GM19438 (cell line): ENCODE data around the gene SLC7A6.

ENCODE experiments used
- ATAC-seq: cut with Tn5 transposase; IDR thresholded peaks from one replicate; pipeline ENCODE4 v1.9.1; 2021; ENCODE audit warnings: low read depth; ENCODE audit not compliant: unreplicated experiment

Gene SLC7A6

DNA sequence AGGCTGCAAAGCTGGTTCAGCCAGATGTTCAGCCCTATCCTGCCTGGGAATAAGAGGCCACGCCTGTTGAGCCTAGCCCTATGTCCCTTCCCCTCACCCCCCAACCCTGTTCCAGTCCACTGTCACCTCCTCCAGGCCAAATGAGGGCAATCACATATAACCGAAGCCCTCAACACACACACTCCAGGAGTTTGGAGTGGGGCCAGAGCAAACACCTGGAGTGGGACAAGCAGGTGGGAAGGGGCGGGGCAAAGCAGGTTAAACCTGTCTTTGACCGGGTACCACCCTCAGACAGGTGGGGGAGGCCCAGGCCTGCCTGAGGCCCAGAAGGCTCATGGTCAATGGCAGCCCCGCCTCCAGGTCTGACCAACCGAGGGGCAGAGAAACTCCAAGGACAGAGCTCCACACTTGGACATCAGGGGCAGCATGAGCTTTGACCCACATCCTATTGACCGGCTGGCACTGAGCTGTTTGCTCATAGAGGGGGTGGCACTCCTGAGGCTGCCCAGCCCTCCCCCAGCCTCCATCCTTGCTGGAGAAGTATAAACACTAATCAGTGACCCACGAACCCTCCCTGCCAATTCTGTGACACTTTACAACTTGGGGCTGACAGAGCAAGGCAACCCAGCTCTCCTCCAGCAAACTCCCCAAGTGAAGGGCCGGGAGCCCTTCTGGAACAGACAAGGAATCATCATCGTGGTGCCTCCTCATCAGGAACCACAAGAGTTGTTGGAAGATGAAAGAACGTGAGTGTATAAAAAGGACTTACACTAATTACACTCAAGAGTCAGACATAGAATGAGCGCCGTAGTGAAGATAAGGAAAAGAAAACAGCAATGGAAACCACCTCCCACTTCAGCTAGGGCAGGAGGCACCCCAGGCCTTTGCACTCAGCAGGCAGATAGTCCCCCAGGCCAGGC, 29.9 kb upstream of the SLC7A6 start:
- ATAC-seq, result no peak

DNA sequence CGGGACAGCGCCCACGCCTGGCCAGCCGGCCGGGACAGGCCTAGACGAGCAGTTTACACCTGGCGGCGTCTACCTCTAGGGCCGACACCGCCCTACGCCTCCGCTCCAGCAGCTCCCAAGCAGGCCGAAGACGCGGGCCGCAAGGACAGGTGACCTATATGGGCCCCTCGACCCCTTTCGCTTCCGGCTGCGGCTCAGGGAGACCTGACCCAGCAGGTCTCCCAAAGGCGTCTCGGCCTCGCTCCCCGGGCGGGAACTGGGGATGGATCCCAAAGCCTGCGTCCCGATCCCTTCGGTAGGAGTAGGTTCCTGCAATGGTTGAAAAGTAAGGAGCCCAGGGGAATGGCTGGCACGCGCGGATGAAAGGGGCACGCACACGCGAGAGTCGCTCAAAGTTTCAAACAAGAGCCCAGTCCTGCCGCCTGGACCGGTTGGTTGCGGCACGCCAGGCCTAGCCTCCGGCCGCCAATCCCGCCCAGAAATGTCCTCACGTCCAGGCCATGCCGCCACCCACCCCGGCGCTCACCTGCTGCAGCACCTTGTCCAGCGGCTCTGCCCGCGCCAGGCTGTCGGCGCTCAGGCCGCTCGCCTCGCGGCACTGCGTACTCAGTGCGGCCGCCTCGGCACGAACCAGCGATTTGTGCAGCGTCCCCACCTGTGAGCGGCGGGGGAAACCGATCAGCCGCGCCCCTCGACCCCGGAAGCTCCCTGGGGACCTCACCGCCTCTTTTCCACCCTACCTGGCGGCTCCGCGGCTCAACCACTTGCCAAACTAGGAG, 29.0 kb upstream of the SLC7A6 start:
- no peak for ATAC-seq

DNA sequence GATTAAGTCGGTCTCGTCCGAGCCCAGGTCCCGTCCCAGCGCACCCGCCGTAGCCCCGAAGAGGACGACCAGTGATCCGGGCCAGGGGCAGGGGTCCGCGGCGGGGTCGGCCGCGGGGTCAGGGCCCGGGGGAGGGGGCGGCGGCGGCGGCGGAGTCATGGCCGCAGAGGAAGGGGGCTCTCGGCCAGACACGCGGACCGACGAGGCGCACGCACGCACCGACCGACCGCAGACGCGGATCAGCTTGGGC, 28.5 kb upstream of the SLC7A6 start, which contains the start of gene ESRP2:
TSS of gene ESRP2 (minus strand) at position 241 of the 250 bp plus-strand sequence. CDS start at position 159, 82 bp downstream.
- ATAC-seq, result no peak

DNA sequence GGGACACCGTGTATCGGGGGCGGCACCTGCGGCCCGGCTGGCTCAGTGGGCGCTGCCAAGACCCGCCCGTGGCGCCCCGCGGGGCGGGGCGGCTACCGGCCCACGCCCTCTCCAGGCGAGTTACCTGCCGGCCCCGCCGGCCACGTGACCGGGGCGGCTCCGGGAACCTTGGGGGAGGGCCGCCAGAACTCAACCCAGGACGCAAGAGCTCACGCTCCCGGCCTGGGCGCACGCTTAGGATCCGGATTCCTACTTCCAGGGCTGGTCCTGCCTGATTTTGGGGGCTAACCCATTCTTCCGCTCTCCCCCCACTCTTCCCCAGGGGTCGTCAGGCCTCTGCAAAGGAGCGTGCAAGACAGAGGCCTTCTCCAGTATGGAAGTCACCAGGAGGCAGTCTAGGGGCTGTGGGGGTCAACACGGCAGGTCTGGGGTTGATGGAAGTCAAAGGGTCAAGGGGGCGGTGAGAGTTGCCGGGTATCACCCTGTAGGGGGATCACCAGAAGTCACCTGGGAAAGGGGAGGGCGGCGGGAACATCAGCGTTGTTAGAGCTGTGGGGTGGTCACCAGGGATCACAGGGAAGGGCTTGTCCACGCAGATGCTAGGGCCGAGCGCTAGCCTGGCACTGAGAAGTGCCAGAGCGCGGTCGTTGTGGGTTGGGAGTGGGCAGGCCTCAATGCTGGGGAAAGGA, 28.0 kb upstream of the SLC7A6 start:
- ATAC-seq, result no peak

DNA sequence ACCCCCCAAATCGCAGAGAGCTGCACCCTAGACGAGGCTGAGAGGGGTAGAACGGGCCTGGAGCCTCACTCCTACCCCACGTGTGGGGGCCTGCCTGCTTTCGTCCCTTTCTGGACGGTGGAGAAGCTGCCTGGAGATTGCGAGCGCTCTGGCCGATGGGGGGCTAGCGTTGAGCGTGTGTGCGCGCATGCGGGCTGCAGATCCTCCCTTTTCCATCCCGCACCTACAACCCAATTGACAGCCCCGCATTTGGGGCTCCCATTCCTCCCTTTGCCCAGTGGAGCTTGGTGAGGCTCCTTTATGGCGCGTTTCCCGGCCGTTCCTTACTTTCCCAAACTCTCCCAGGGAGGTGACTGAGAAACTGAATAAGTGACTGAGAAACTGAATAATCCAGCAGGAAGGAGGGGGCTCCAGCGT, 27.5 kb upstream of the SLC7A6 start:
- ATAC-seq, result no peak

DNA sequence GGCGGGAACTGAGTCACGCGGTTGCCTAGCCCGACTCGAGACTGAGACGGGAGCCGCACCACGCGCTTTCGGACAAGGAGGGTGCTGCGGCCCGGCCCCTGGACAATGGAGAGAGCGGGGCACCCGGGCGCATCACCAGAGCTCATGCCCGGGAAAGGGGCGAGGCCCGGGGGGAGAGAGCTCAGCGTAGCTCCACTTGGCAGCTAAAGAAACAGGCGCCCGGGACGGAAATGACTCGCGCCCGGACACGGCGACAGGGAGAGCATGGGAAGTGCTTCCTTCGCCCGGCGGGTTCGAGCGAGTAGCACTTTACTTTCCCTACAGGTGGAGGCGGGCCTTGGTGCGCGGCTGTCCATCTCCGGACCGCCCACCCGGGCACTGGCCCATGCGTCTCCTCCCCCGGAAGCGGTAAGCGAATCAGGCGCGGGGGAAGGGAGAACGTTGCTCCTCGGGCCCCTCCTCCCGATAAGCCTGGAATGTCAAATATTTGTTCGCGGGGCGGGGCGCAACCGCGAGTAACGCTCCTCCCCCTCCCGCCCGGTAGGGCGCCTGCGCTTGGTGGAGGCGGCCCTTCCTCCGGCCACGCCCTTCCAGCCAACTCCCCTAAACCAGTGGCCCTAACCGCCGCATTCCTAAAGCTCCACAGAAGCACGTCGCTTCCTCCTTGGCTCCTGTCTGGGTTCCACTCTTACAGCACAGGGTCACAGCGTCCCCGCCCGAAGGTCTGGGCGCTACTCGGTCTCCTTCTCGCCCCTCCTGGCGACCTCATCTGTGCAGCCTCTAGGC, 26.9 kb upstream of the SLC7A6 start:
- peak; percentile 80 for ATAC-seq

DNA sequence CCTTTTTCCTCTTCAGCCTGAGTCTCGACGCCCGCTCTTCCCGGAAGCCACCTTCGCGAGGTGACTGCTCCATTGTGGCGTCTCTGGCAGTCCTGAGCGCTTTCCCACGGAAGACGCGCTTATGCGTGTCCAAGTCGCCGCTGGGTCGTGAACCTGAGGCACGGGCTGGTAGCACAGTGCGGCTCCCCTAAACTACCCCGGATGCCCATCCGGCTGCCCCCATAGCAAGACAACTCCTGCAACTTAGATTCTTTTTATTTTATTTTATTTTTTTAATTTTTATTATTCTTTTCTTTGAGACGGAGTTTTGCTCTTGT, 26.3 kb upstream of the SLC7A6 start:
- peak; percentile 19 for ATAC-seq

DNA sequence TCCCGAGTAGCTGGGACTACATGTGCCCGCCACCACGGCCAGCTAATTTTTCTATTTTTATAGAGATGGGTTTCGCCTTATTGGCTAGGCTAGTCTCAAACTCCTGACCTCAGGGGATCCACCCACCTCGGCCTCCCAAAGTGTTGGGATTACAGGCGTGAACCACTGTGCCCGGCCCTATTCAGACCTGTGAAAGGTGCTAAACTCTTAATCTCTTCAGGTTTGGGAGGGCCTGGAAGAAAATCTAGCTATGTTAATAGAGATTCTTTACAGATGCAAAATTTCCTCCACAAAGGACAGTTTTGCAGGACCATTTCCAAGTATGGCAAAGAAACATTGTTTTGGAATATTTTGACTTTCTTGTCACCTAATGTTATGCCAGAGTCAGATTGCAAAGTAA, 22.2 kb upstream of the SLC7A6 start:
- no peak for ATAC-seq

DNA sequence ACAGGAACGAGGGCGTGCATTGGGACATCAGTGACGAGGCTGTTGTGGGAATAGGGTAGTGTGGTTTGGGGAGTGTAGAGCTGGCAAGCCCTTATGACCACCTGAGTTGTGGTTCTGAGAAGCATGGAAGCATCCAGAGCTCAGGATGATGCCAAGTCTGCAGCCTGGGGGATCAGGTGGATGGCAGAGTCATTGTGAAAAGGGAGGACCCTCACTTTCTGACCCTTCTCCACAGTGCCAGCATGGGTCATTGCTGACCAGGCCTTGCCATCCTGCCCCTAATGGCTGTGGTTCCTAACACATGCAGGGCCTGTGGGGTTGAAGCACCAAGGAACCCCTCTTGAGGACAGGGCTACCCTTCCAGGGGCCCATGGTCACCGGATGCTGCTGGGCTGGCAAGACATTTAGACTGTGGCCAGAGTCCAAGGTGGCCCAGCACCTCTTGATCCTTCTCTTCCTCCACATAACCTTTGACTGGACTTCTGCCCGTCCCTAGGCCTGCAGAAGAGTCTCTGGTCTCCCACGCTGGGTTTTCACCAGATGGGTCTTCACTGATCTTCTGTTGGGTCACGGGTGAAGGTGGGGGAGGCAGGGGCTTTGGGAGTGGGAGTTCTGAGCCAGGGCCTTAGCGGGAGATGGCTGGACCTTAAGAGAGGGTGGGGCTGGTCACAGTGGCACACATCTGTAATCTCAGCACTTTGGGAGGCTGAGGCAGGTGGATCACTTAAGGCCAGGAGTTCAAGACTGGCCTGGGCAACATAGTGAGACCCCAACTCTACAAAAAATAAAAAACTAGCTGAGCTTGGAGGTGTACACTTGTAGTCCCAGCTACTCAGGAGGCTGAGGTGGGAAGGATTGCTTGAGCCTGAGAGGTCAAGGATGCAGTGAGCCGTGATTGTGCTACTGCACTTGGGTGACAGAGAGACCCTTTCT, 21.1 kb upstream of the SLC7A6 start:
- ATAC-seq, result no peak

DNA sequence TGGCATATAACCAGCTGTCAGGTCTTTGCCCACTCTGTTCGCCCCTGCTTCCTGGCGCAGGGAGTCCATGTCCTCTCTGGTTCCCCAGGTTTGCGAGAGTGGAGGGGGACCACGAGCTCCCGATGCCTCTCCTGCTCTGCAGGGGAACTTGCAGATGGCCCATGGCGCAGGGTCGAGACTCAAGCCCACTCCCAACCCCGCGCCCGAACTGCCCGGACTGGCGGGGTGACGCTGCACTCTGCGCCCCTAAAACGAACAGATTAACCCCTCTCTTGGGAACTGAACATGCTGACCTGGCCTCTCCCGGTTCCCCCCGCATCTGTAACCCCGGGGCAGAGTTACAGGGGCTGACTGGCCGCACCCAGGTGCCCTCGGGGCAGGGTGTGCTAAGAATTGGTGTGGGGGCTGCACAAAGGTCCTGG, 19.8 kb upstream of the SLC7A6 start:
- no peak for ATAC-seq

DNA sequence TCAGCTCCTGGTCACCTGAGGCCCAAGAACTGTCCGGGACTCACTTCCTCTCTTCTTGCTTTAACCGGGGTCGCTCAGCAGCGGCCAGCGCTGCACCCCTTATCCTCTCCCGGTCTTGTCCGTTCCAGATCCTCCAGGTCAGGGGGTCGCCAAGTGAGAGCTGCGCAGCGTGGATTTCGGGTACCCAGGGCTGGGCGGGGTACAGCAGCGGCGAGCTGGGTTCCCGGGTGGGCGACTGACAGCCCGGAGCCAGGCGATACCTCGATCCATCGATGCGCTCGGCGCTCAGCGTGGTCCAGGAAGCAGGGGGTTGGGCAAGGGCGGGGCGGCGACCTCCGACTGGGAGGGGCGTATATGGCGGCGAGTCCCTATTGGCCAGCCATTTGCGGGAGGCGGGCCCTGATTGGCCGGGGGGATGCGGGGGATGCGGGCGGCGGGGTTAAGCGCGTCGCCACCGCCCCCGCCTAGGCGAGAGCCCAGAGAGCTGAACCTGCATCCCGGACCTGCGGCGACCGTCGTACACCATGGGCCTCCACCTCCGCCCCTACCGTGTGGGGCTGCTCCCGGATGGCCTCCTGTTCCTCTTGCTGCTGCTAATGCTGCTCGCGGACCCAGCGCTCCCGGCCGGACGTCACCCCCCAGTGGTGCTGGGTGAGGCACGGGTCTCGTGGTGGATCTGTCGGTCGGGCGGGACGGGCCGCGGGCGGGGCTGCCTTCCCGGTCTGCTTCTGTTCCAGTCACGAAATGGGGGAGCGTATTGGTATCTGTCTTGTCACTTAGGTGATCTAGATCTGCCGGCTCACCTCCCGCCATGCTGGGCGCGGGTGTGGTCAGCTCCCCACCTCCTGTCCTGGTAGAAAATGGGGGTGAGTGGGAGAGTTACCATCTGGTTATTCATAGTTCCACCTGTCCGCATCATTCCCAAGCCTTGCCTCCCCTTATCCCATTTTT, 19.1 kb upstream of the SLC7A6 start, which contains the start of gene PLA2G15:
TSS of gene PLA2G15 (plus strand) at position 471 of the 951 bp plus-strand sequence. CDS start at position 525, 54 bp downstream.
- peak; percentile 75 for ATAC-seq

DNA sequence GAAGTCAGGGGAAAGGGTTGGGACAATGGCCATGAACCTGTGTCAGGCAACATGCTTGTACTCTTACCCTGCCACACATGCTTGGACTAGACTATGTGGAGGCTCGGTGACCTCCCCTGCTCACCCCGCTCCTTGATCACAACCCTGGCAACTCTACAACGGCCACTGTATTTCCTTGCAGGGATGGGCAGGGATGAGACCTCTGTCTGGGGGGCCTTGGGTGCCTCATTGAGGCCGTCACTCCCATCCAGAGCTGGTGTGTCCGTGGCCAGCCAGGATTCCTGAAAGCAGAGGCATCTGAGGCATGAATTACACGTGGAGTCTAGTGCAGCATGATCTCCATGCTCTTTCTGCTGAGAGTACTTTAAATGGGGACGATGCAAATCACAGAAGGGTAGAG, 18.2 kb upstream of the SLC7A6 start:
- no peak for ATAC-seq

DNA sequence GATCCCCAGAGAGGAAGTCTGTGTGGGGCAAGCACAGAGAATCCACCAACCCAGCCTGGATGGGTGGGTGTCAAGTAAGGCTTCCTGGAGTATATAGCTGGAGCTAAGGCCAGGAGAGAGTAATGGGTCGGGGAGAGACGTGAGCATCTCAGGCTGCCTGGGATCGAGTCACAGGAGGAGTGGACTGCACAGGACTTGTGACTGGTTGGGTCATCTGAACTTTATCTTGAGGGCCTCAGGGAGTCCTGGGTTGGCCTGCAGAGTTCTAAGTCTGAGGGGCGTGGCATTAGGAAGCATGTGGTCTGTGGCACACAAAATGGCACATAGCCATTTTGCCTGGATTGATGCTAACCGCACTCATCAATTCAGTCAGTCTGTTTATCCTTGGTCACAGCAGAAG, 17.7 kb upstream of the SLC7A6 start:
- ATAC-seq, result no peak

DNA sequence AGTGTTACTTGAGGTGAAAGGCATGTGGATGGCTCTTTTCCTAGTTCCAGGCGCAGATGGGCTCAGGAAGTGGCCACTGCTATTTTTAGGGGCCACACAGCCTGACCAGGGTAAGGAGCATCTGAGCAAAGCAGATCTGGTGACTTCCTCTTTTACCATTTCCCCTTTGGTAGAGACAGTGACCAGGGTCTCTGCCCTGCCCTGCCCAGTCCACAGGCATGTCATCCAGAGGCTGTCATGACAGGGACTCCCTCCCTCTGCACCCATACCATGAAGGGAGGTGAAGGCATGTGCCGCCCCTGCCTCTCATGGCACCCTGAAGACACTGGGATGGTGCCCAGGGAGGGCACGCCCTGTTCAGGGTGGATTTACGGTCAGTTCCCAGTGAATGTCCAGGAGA, 16.9 kb upstream of the SLC7A6 start:
- ATAC-seq, result no peak

DNA sequence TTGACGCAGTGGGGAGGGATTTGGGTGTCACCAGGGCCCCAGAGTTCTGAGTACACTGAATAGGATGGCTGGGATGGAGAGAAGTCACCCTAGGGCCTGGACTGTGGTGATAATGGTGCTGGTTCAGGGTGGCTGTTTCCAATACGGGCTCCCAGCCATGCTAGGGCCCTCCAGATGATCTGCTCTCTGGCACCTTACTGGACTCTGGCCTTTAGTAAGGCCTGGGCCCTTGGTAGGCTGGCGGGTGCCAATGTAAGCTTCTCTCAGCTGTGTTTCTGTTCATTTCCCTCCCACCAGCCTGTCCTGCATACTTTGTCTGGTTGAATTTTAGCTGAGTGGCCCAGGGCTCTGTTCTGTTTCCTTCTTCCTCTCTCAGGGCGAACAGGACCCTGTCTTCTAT, 16.4 kb upstream of the SLC7A6 start:
- ATAC-seq, result no peak

DNA sequence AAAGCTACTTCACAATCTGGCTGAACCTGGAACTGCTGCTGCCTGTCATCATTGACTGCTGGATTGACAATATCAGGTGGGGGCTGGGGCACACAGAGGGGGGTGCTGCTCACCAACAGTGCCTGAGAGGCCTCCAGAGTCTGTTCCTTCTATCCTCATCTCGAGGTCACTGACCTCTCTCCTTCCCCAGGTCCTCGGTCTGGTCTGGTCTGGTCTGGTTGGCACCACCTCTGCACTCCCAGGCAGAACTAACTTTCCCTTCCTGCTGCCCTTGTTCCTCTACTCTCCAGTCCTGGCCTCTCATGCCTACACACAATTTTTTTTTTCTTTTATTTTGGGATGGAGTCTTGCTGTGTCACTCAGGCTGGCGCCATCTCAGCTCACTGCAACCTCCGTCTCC, 15.0 kb upstream of the SLC7A6 start:
- ATAC-seq, result no peak

DNA sequence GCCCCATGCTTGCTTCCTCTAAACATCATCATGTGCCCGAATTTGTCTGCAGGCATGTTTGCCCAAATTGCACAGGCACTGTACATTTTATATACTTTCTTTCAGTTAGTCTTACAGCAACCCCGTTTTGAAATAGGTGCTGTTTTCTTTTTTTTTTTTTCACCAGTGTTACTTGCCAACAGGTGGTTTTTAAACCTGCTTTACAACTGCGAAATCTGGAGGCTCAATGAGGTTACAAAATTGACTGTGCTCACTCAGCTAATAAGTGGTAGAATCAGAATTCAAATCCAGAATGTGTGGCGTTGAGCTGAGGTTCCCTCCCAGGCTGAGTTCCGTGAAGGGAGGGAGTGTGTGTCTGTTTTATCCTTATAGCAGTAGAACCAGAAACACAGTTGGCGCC, 13.4 kb upstream of the SLC7A6 start:
- ATAC-seq, result no peak

DNA sequence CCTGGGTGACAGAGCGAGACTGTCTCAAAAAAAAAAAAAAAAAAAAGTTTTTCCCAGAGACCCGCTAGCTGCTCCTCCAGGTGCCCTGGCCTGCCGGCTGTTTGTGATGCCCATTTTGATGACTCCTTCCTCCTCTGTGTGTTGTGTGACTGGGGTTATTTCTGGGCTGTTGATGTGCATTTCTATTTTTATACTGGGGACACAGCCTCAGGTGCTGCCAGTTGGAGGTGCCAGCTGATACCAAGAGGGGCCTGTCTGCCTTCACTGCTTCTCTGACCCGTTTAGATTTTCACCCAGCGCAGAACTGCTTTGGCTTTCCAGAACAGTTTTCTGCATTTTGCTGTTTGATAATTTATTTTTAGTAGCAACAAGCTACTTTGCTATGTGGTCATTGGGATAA, 12.5 kb upstream of the SLC7A6 start:
- ATAC-seq, result no peak
